Breast epithelium (tissue), 3 donors: Measurements from ENCODE around the gene DCK.

Experiments
- POLR2A ChIP-seq: fragments of 450-650 bp; IDR thresholded peaks from one replicate; pipeline ENCODE4 v1.6.1; 2016; ENCODE audit warnings: antibody characterized with exemption, mild to moderate bottlenecking, moderate library complexity
- POLR2AphosphoS5 ChIP-seq, 3 donors: sonication (generic); formaldehyde crosslinking; IDR thresholded peaks; one replicate each; pipeline ENCODE4 v1.6.1; 2017; ENCODE audit warnings: antibody characterized with exemption in 3 of 3
- TF ChIP-seq, protein P1 (sequence below), 3 donors: fragments of 450-650 bp; IDR thresholded peaks; one replicate each; pipeline ENCODE4 v1.5.1; 2016 to 2017; ENCODE audit warnings: antibody characterized with exemption in 3 of 3, mild to moderate bottlenecking in 3 of 3, moderate library complexity in 3 of 3

DNA sequence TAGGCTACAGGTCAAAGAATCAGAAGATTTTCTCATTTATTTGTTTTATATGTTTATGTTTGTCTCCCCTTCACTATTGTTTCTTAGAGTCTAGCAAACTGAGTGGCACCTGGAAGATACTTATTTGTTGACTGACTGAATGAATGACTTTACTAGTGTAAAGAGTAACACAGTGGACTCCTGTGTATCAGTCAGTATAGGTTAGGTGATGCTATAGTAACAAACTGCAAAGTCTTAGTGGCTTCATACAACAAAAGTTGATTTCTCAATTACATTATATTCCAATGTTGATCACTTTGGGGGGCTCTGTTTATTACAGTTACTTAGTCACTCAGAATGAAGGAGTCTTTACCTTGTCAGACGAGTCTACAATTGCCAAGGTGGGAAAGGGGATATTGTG is 76.6 kb downstream of the DCK start:
- TF ChIP-seq POLR2A: no peak
- TF ChIP-seq, protein P1, sequence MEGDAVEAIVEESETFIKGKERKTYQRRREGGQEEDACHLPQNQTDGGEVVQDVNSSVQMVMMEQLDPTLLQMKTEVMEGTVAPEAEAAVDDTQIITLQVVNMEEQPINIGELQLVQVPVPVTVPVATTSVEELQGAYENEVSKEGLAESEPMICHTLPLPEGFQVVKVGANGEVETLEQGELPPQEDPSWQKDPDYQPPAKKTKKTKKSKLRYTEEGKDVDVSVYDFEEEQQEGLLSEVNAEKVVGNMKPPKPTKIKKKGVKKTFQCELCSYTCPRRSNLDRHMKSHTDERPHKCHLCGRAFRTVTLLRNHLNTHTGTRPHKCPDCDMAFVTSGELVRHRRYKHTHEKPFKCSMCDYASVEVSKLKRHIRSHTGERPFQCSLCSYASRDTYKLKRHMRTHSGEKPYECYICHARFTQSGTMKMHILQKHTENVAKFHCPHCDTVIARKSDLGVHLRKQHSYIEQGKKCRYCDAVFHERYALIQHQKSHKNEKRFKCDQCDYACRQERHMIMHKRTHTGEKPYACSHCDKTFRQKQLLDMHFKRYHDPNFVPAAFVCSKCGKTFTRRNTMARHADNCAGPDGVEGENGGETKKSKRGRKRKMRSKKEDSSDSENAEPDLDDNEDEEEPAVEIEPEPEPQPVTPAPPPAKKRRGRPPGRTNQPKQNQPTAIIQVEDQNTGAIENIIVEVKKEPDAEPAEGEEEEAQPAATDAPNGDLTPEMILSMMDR (IDR thresholded peaks at IDR 0.05): no peak
- no peak for TF ChIP-seq POLR2AphosphoS5 (IDR thresholded peaks at IDR 0.05)
